Stimulated activated CD8-positive, alpha-beta memory T cell treated with anti-CD3 and anti-CD28 coated beads, Interleukin-7, amount 100 ng/mL, for 4 hours (primary cell): ENCODE measurements around the gene TOMM7.
"Not testable (repeated sequence)": the region's sequence is repeated elsewhere in the genome, so short reads cannot be mapped to it uniquely, and the experiment has no call there.

Experiments used
- DNase-seq, 2 donors: peaks; one replicate each; pipeline ENCODE4 v3.0.0-alpha.2; 2020; ENCODE audit warnings: low read depth in 2 of 2

Gene TOMM7

GRCh38 chr7:22821702-22822485 is 755 bp downstream of the TOMM7 start:
- DNase-seq, result no peak

- no peak for DNase-seq
These were observed 3.2 kb downstream of the TOMM7 start for GRCh38 chr7:22819476-22819875.

- DNase-seq, result no peak
These were observed 8.1 kb downstream of the TOMM7 start for GRCh38 chr7:22814261-22815208.

GRCh38 chr7:22812353-22812752 is 10.3 kb downstream of the TOMM7 start:
- no peak for DNase-seq

- DNase-seq, result no peak
These were observed 10.8 kb downstream of the TOMM7 start for GRCh38 chr7:22811746-22812280.

- no peak for DNase-seq
These were observed 11.8 kb downstream of the TOMM7 start for GRCh38 chr7:22810843-22811242.

GRCh38 chr7:22809902-22810642 is 12.6 kb downstream of the TOMM7 start:
- no peak for DNase-seq

- DNase-seq, result no peak
These were observed 14.5 kb downstream of the TOMM7 start for GRCh38 chr7:22808140-22808539.

- DNase-seq, result no peak
These were observed 15.9 kb downstream of the TOMM7 start for GRCh38 chr7:22806752-22807151.

GRCh38 chr7:22805227-22805626 is 17.4 kb downstream of the TOMM7 start:
- no peak for DNase-seq

- DNase-seq, result not testable (repeated sequence)
These were observed 19.8 kb downstream of the TOMM7 start for GRCh38 chr7:22802831-22803230.

GRCh38 chr7:22802426-22802825 is 20.2 kb downstream of the TOMM7 start:
- no peak for DNase-seq

- no peak for DNase-seq
These were observed 20.7 kb downstream of the TOMM7 start for GRCh38 chr7:22801912-22802311.

GRCh38 chr7:22799633-22800032 is 23.0 kb downstream of the TOMM7 start:
- no peak for DNase-seq

GRCh38 chr7:22793593-22794462 is 28.8 kb downstream of the TOMM7 start:
- no peak for DNase-seq

- DNase-seq, result no peak
These were observed 31.2 kb downstream of the TOMM7 start for GRCh38 chr7:22791204-22792158.

GRCh38 chr7:22790640-22791039 is 32.0 kb downstream of the TOMM7 start:
- not testable (repeated sequence) for DNase-seq

GRCh38 chr7:22787951-22788350 is 34.7 kb downstream of the TOMM7 start:
- no peak for DNase-seq

GRCh38 chr7:22786290-22786932 is 36.2 kb downstream of the TOMM7 start:
- no peak for DNase-seq
